ENCODE results near the gene HEBP1. TPM values are rescaled to one million over a fixed set of nuclear protein-coding genes. Genes with fewer than 3 reads are reported as not detected.

The HEBP1 gene
- total RNA-seq, 4 donors from 2014 or later: 40.6 to 70.6 (median 61.9) TPM

- Histone ChIP-seq H3K27ac (replicated peaks in 1 of 4) (no peak overlapping the region), H3K36me3 (no peaks in the 10 kb centered on the region), H3K4me3 (no peak overlapping the region), H3K9me3 (no peaks in the 10 kb centered on the region), H3K27me3 (peaks cover 0 to 4% (median 0%) of the 10 kb centered on the region in 4 donors), H3K4me1 (peaks cover 0 to 5% (median 0%) of the 10 kb centered on the region in 4 donors)
- DNase-seq (ENCODE audit: extremely low spot score): no peak
- intact Hi-C loops (cut with DNase I): no loop called here
- TF ChIP-seq EP300 (IDR thresholded peaks at IDR 0.05) (no peak), POLR2A (IDR thresholded peaks at IDR 0.05; ENCODE audit: low read depth) (no peak), CTCF (IDR thresholded peaks at IDR 0.05) (no peak), POLR2AphosphoS5 (IDR thresholded peaks at IDR 0.05) (no peak)
- WGBS: 93% methylated on average over 6 of the region's 6 CpGs
Observed at GRCh38 chr12:12929696-12930095, 70.4 kb downstream of the HEBP1 start.

GRCh38 chr12:12927211-12928079 is 72.6 kb downstream of the HEBP1 start:
- Histone ChIP-seq H3K9me3 (no peaks in the 10 kb centered on the region), H3K36me3 (no peaks in the 10 kb centered on the region), H3K27ac (replicated peaks in 1 of 4) (peak overlapping the region in 1 of 4 donors; percentile 16), H3K27me3 (peaks cover 0 to 4% (median 0%) of the 10 kb centered on the region in 4 donors), H3K4me1 (peaks cover 0 to 3% (median 0%) of the 10 kb centered on the region in 4 donors), H3K4me3 (peak overlapping the region; percentile 17 to 50 (median 32))
- intact Hi-C loops (cut with DNase I): no loop called here
- DNase-seq (ENCODE audit: extremely low spot score): no peak
- TF ChIP-seq POLR2A (IDR thresholded peaks at IDR 0.05; ENCODE audit: low read depth): no peak
- no peak for TF ChIP-seq POLR2AphosphoS5 (IDR thresholded peaks at IDR 0.05)
- TF ChIP-seq EP300 (IDR thresholded peaks at IDR 0.05): no peak
- no peak for TF ChIP-seq CTCF (IDR thresholded peaks at IDR 0.05)
- WGBS: 63% methylated on average over 27 of the region's 27 CpGs

DNA sequence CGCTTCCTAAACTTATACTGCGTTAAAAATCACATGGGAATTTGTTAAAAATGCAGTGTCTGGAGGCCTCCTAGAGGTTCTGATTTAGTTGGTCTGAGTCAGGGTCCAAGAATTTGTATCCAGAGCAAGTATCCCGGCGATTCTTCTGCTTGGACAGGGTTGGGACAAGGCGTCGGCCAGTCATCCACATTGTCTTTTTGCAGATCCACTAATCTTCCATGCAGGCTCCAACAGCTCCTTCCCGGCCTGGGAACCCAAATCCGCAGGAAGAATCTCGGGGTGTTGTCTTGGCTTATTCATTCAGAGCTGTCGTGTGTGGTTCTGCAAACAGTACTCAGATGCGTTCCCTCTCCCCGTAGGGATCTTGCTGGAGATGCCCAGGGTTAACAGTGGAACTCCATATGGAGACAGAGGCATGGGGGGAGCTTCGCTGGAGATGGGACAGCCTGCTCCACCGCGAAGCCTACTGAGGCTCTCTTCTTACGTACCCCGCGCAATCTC is 73.4 kb downstream of the HEBP1 start:
- Histone ChIP-seq H3K27ac (replicated peaks in 1 of 4) (no peak overlapping the region), H3K4me1 (peaks cover 0 to 7% (median 0%) of the 10 kb centered on the region in 4 donors), H3K4me3 (no peak overlapping the region), H3K36me3 (no peaks in the 10 kb centered on the region), H3K9me3 (no peaks in the 10 kb centered on the region), H3K27me3 (peaks cover 0 to 4% (median 0%) of the 10 kb centered on the region in 4 donors)
- TF ChIP-seq EP300 (IDR thresholded peaks at IDR 0.05): no peak
- no peak for TF ChIP-seq POLR2A (IDR thresholded peaks at IDR 0.05; ENCODE audit: low read depth)
- no peak for TF ChIP-seq CTCF (IDR thresholded peaks at IDR 0.05)
- no peak for TF ChIP-seq POLR2AphosphoS5 (IDR thresholded peaks at IDR 0.05)
- 93% methylated on average over 18 of the region's 18 CpGs for WGBS
- intact Hi-C loops (cut with DNase I): no loop called here
- DNase-seq (ENCODE audit: extremely low spot score): no peak

- Histone ChIP-seq H3K36me3 (no peaks in the 10 kb centered on the region), H3K9me3 (no peaks in the 10 kb centered on the region), H3K27me3 (peaks cover 0 to 4% (median 0%) of the 10 kb centered on the region in 4 donors), H3K4me1 (peaks cover 0 to 7% (median 0%) of the 10 kb centered on the region in 4 donors), H3K4me3 (no peak overlapping the region), H3K27ac (replicated peaks in 1 of 4) (no peak overlapping the region)
- no peak for DNase-seq (ENCODE audit: extremely low spot score)
- TF ChIP-seq CTCF (IDR thresholded peaks at IDR 0.05) (no peak), EP300 (IDR thresholded peaks at IDR 0.05) (no peak), POLR2A (IDR thresholded peaks at IDR 0.05; ENCODE audit: low read depth) (no peak), POLR2AphosphoS5 (IDR thresholded peaks at IDR 0.05) (no peak)
- WGBS: 31% methylated on average over 1 of the region's 1 CpG
- intact Hi-C loops (cut with DNase I): no loop called here
Observed at GRCh38 chr12:12925388-12925787, 74.7 kb downstream of the HEBP1 start.

Small RNAs within 50 kb of the gene (small RNA-seq; reads per million reads assigned to genes)
- 0 reads per million in 3 donors for gene RF00604

Other genes with a start within 250 kb of the HEBP1 start
- gene APOLD1, start 214.6 kb downstream of the HEBP1 start, total RNA-seq: 10 to 100 TPM; 13.3 to 49.4 (median 37.1) TPM
- 10 to 100 TPM; 37.1 to 67.1 (median 53.9) TPM for gene DDX47, start 186.9 kb downstream of the HEBP1 start, total RNA-seq
- gene GPRC5A, start 108.7 kb downstream of the HEBP1 start, total RNA-seq: 10 to 100 TPM in 1 of 4 donors, 1 to 10 TPM in 3; 2.9 to 30.0 (median 3.8) TPM
- gene GPRC5D, start 48.1 kb downstream of the HEBP1 start, total RNA-seq: under 1 TPM in 1 of 4 donors, not detected in 3; 0.84 TPM
- gene FAM234B, start 44.1 kb upstream of the HEBP1 start, total RNA-seq: 1 to 10 TPM; 1.2 to 6.7 (median 5.0) TPM
- not detected for gene GSG1, start 103.4 kb upstream of the HEBP1 start, total RNA-seq
- gene EMP1, start 196.5 kb upstream of the HEBP1 start, total RNA-seq: 100 to 1,000 TPM in 1 of 4 donors, 10 to 100 TPM in 3; 42.8 to 425 (median 63.0) TPM

Data from esophagus muscularis mucosa (tissue), 4 donors.